Measurements from ENCODE around the gene HIVEP3.

The HIVEP3 gene

GRCh38 chr1:41501581-41501980, 417.1 kb downstream of the HIVEP3 start:
- DNase-seq, result peak; percentile 68

DNA sequence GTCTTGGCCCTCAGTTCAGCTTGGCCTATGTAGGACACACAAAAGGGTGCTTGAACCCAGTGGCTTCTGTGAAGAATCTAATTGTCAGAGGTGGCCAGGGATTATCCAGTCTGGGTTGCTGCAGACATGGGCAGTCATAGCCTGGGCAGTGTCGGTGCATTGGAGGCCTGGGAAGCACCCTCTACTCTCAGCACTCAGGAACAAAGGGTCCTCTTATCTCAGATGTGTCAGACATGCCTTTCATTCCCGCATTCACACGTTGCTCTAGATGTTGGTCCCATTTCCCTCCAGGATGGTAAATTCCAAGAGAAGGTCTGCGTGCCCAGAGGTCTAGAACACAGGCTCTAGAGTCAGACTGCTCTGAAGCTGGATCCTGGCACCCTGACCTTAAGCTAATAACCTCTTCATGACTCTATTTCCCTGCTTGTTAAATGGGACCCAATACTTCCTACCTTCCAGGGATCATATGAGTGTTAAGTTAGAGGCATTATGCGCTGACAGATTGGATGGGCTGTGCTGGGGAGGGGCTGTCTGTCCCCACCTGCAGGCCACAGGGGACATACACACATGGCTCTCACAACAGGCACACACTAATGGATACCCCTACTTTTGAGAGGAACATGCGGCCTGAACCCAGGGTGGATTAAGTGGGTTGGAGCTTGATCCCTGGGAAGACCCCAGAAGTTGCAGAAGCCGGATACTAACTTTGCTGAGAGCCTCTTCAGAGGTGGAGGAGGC, 417.8 kb downstream of the HIVEP3 start:
- DNase-seq, result peak; percentile 61

- no peak for DNase-seq
These were observed 418.3 kb downstream of the HIVEP3 start for GRCh38 chr1:41500378-41500777.

GRCh38 chr1:41499591-41499990, 419.1 kb downstream of the HIVEP3 start:
- DNase-seq, result peak; percentile 32

DNA sequence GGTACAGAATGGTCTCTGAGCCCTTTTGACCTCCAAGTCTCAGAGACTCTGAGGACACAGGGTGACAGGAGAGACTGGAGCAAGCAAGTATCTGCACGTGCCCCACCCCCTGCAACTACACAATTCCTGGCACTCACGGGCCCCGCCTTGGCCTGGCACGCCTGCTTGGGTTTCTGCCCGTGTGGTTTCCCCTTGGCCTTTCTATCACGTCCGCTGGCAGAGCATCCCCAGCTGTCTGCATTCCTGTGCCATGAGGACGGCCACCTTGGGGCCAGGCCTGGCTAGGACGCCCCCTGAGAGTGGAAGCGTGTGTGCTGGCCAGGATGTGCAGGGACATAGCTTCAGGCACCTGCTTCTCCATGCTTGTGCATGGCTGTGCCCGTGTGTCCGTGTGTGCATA, 419.9 kb downstream of the HIVEP3 start:
- DNase-seq, result no peak

- no peak for DNase-seq
These were observed 420.3 kb downstream of the HIVEP3 start for GRCh38 chr1:41498391-41498790.

DNA sequence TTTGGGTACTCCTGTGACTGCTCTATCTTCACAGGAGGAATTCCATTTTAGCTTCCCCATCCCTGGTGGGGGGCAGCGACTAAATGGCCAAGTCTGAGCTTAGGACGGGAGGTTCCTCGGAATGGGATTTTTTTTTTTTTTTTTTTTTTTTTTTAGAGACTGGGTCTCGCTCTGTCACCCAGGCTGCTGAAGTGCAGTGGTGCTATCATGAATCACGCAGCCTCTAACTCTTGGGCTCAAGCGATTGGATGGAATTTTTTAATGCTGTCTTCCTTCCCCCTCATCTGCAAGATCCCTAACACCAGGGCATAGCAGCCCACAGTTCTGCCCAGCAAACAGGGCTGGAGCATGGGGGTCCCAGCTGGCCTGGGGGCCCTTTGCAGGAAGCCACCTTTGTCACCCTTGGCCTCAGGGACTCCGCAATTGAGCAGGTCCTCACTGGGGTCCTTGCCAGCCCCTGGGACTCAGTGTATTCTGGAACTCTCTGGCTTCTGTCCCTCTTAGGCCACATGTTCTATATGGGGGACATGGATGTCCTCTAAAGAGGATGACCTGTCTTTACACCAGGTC, 421.2 kb downstream of the HIVEP3 start:
- DNase-seq, result no peak

- no peak for DNase-seq
These were observed 421.7 kb downstream of the HIVEP3 start for GRCh38 chr1:41497056-41497440.

DNA sequence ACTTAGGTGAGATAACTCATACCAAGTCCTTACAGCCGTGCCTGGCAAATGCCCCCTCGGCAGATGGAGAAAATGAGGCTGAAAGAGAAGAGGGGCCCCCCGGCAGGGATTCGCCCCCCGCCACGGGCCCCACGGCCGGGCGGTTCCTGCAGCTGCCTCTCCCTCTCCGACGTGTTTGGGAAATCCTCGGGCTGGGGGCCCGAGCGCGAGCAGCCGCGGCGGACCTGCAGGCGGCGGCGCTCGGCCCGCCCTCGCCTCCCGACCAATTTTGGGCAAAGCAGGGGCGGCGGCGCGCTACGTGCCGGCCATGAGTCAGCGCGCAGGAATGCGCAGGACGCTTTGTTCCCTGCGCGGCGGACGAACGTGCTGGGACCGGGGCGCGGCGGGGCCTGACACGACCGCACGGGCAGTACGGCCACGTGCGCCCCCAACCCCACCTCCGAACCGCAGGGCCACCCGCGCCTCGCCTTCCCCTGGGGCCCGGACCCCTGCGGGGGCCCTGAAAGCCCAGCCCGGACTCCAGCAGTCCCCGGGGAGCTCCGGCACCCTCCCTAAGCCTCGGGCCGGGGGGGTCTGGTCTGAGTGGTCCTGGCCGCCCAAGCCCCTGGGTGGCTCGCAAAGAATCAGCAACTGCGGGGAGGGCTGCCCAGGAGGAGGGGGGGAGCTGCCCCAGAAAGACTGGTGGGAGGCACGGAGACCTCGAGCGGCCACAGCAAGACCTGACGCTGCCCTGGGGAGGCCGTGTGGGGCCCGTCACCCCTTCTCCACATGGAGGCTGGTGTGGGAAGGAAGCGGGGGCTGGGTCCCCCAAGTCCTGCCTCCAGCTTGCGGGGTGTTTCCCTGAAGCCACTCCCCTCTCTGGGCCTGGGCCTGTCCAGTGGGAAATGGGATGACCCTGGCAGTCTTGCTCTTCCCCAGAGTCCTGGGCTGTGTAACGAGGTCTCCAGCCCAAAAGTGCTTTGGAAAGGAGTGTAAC, 422.4 kb downstream of the HIVEP3 start:
- DNase-seq, result no peak

DNA sequence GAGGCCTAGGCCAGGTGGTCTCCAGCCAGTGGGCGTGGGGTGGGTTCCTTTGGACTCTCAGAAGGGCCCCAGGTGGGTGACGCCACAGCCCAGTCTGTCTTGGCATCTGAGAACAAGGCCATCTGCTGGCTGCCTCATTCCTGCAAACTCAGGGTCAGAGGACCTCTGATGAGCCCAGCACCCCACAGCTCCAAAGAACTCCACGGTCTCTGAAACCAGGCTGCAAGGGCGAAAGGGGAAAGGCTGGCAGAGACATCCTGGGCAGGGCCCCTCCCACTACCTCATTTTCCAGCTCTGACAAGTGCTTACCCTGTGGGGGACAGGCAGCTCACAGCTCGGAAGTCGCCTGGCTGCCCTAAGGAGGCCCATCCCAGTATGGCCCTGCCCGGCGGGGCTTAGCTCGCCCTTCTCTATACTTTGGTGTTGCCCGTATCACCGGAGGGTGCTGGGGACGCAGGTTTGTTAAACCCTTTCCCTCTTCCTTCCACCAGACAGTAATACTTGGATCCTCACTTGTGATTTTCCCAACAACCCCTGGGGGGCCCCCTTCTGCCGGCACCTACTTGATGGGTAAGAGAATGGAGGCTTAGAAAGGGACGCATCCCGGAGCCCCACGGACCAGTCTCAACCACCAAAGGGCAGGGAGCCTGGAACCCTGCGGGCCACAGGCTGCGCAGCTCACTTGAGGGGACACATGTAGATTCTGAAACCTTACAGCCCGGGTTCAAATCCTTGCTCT, 423.3 kb downstream of the HIVEP3 start:
- DNase-seq, result no peak

DNA sequence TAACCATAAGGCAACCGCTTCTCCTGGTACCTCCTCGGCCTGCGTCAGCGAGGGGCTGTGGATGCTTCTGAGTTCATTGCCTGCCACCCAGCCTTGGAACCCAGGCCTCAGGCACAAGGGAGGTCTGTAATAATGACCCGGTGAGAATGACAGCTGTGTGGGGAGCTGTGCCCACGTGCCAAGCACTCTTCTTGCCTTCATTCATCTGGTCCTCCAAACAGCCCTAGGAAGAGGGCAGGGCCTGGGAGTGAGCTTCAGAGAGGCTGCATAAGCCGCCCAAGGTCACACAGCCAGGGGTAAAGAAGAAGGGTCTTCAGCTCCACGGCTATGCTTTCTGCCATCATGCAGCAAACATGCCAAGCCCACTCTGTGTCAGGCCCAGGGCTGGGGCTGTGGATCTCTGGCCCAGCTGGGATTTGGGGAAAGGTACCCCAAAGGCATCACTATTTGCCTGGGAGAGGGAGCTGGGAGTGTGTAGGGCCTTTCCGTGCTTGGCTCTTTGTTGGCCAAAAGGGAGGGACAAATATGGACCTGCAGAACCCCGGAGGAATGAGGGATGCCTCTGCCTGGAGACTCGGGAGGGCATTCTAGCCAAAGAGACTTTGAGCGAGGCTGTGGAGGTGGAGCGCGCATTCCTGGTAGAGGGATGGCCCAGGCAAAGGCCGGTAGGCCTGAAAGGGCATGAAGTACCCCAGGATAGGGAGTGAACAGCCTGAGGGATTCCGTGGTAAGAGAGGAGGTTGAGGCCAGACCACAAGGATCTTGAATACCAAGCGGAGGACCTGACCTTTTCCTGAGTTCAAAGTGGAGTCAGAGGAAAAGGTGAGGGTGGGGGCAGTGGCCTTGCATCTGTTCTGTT, 424.1 kb downstream of the HIVEP3 start:
- DNase-seq, result no peak

GRCh38 chr1:41493626-41494350, 424.9 kb downstream of the HIVEP3 start:
- DNase-seq, result no peak

DNA sequence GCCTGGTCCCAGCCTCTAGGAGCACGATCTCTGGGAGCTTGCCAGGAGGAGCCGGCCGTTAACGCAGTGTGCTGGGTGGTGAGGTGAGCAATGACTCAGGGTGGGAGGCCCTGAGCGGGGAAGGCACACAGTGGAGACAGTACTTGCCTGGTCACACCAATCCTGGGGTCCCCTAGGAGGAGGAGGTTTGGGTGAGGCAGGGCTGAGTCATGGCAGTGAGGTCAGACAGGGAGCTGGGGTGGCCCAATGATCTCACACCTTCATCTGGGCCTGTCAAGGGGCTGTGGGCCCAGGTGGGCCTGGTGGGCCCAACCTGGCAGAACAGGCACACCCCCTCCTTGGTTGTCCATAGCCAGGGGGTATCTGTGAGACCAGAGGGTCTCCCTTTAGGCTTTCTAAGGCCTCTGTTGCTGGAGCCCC, 425.6 kb downstream of the HIVEP3 start:
- DNase-seq, result no peak

- DNase-seq, result no peak
These were observed 426.3 kb downstream of the HIVEP3 start for GRCh38 chr1:41492341-41492848.

- DNase-seq, result no peak
These were observed 427.8 kb downstream of the HIVEP3 start for GRCh38 chr1:41490911-41491310.

DNA sequence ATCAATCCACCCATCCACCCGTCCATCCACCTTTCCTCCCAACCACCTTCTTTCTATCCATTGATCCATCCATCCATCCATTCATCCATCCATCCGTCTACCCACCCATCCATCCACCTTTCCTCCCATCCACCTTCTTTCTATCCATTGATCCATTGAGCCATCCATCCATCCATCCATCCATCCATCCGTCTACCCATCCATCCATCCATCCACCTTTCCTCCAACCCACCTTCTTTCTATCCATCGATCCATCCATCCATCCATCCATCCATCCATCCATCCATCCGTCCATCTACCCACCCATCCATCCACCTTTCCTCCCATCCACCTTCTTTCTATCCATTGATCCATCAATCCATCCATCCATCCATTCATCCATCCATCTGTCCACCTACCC, 429.2 kb downstream of the HIVEP3 start:
- no peak for DNase-seq

- DNase-seq, result no peak
These were observed 430.4 kb downstream of the HIVEP3 start for GRCh38 chr1:41488040-41488951.

DNA sequence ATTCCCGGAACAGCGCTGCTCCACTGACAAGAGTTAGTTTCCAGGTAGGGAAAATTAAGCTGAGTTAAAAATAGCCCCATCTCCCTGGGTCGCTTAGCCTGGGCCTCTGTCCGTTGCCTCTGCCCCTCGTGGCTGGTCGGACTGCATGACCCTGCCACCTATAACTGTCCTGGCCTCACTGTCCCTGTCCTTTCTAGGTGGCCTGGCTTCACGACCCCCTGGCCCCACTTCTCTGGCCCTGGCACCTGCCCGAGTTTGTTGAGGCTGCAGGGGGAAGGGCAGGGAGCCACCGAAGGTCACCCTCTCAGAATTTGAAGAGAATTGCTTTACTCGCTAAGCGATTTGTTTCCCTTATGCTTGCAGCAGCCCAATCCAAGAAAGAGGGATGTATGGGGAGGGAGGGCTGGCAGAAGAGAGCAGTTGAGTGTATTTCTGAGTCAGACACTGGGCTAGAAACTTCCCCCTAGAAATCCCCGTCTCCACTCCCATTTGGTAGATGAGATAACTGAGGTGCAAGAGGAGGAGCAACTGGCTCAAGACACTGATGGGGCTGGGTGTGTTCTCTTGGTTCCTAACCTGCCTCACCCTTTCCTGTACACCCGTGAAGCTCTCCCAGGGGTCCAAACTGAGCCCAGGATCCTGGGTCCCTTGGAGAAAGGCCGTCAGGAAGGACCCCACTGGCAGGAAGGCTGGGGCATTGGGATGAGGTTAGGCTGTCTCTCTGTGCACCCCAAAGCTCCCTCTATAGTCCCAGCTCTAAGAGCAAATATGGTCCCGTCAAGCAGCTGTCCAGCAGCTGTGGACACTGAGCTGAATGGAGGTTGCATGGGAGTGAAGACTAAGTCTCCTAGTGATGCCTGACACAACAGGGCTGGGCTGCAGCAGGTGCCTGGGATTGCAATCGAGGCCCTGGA, 431.3 kb downstream of the HIVEP3 start:
- no peak for DNase-seq

All from NCI-H524 treated with DMSO at 0.1 percent for 48 hours (cell line).